Breast epithelium (tissue), 3 donors: ENCODE data around the gene FANCG.

ENCODE experiments used
- CTCF ChIP-seq, 3 donors: fragments of 450-650 bp; IDR thresholded peaks; one replicate each; pipeline ENCODE4 v1.5.1; 2016 to 2017; ENCODE audit warnings: antibody characterized with exemption in 3 of 3, mild to moderate bottlenecking in 3 of 3, moderate library complexity in 3 of 3
- POLR2A ChIP-seq: fragments of 450-650 bp; IDR thresholded peaks from one replicate; pipeline ENCODE4 v1.6.1; 2016; ENCODE audit warnings: antibody characterized with exemption, mild to moderate bottlenecking, moderate library complexity

- TF ChIP-seq CTCF (IDR thresholded peaks at IDR 0.05), result no peak
- TF ChIP-seq POLR2A, result no peak
These were observed 52.4 kb downstream of the FANCG start for GRCh38 chr9:35027374-35027773.
